Kidney (tissue), 14 donors: ENCODE measurements around the gene RAET1E. TPM values are rescaled to one million over a fixed set of nuclear protein-coding genes. Genes with fewer than 3 reads are reported as not detected.
A peak's percentile ranks its signal among the peaks of the same experiment; 100 is the strongest.

Experiments
- DNase-seq, 5 donors: peaks; one replicate each; pipeline ENCODE4 v3.0.0-alpha.2; 2013 to 2020
- FAIRE-seq: peaks from 2 replicates; lab custom pipeline; 2012; peaks lifted over from hg19 to GRCh38; lab: Jason Lieb, UNC
- H3K27ac ChIP-seq, 2 donors: one replicate each; pipeline ENCODE4 v1.7.0; 2013; ENCODE audit warnings: low read depth in 2 of 2, low read length in 2 of 2, inconsistent platforms in 1 of 2
- H3K27me3 ChIP-seq: one replicate; pipeline ENCODE4 v1.7.1; 2013; ENCODE audit warnings: low read length, inconsistent platforms; ENCODE audit not compliant: control insufficient read depth, insufficient read depth
- H3K36me3 ChIP-seq, 3 donors: one replicate each; pipeline versions ENCODE4 v1.7.0 to v1.7.1; 2013; ENCODE audit warnings: low read length in 3 of 3, control low read depth in 1 of 3, inconsistent platforms in 1 of 3; ENCODE audit not compliant: insufficient read depth in 3 of 3, control insufficient read depth in 2 of 3
- H3K4me1 ChIP-seq, 3 donors: one replicate each; pipeline versions ENCODE4 v1.7.0 to v1.7.1; 2013; ENCODE audit warnings: low read length in 3 of 3, inconsistent platforms in 1 of 3, low read depth in 1 of 3; ENCODE audit not compliant: control insufficient read depth in 2 of 3, insufficient read depth in 2 of 3
- H3K4me3 ChIP-seq, 3 donors: one replicate each; pipeline versions ENCODE4 v1.7.0 to v1.8.1; 2013; ENCODE audit warnings: low read length in 3 of 3, control low read depth in 1 of 3, inconsistent platforms in 1 of 3
- H3K9ac ChIP-seq, 3 donors: one replicate each; pipeline versions ENCODE4 v1.7.0 to v1.7.1; 2013; ENCODE audit warnings: low read length in 3 of 3, control low read depth in 1 of 3, inconsistent platforms in 1 of 3
- H3K9me3 ChIP-seq, 3 donors: one replicate each; pipeline versions ENCODE4 v1.7.0 to v1.7.1; 2013; ENCODE audit warnings: low read length in 3 of 3, control low read depth in 1 of 3, inconsistent platforms in 1 of 3; ENCODE audit not compliant: control insufficient read depth in 2 of 3, insufficient read depth in 1 of 3
- CTCF ChIP-seq: IDR thresholded peaks from 3 replicates; pipeline ENCODE4 v1.5.1; 2012; ENCODE audit warnings: mild to moderate bottlenecking, moderate library complexity, borderline replicate concordance; ENCODE audit not compliant: insufficient read depth; ENCODE audit errors: extremely low read depth
- intact Hi-C: fragments of 100-400 bp; cut with DNase I; formaldehyde crosslinking; loops from one replicate; pipeline ENCODE4 v1.11.1; 2022
- polyA plus RNA-seq: library from polyadenylated mRNA; stranded (reverse); fragments of 350-450 nt; fragmentation: Illumina TruSeq; extraction: RNeasy Lipid Tissue Mini Kit (QIAGEN cat#74804); gene quantifications from one replicate; pipeline ENCODE4 v1.2.3, GENCODE V29; 2014; ENCODE audit warnings: low read depth, low replicate concordance; ENCODE audit not compliant: insufficient read depth
- total RNA-seq: library from RNA; stranded (reverse); fragmentation: NEBNext Ultra II Directional; extraction: Animal tissue kit (Norgen Biotek cat#: 25700); gene quantifications from one replicate; pipeline ENCODE4 v1.2.1, GENCODE V29; 2021
- donor health status: control.
- donor health status: control.
- donor health status: control.
- donor health status: control.
- donor health status: control.
- donor health status: DM: yes; HTN: yes; CAD: no.
- donor health status: Normal renal cell carcinoma (clear cell type).

Gene RAET1E
- total and polyA plus RNA-seq, 2 donors from 2014 or later, result 1.0 to 3.1 TPM

- intact Hi-C loops, result loop anchor here (5.0 kb wide), 1 partner anchor 93 kb away; no protein-coding TSS in a partner anchor
- peak overlapping the region in 1 of 3 donors; percentile 65 for H3K9ac ChIP-seq
- no peak for FAIRE-seq
- H3K9me3 ChIP-seq, result no peaks in the 10 kb centered on the region
- H3K27ac ChIP-seq, result no peak overlapping the region
- DNase-seq, result peak in 4 of 5 donors; percentile 27 to 86 (median 44)
- TF ChIP-seq CTCF, result no peak
- peaks cover 9% of the 10 kb centered on the region for H3K27me3 ChIP-seq
- peak overlapping the region; percentile 6 to 74 (median 68) for H3K4me3 ChIP-seq
- peaks cover 0 to 4% (median 0%) of the 10 kb centered on the region in 3 donors for H3K4me1 ChIP-seq
- no peaks in the 10 kb centered on the region for H3K36me3 ChIP-seq
Measured at GRCh38 chr6:149925253-149925973, 27.5 kb upstream of the RAET1E start.

- H3K4me1 ChIP-seq, result peaks cover 0 to 4% (median 0%) of the 10 kb centered on the region in 3 donors
- no peaks in the 10 kb centered on the region for H3K36me3 ChIP-seq
- H3K4me3 ChIP-seq, result no peak overlapping the region
- no peak overlapping the region for H3K9ac ChIP-seq
- no peaks in the 10 kb centered on the region for H3K9me3 ChIP-seq
- no peak for DNase-seq
- peaks cover 9% of the 10 kb centered on the region for H3K27me3 ChIP-seq
- no peak for FAIRE-seq
- TF ChIP-seq CTCF, result no peak
- no peak overlapping the region for H3K27ac ChIP-seq
- intact Hi-C loops, result loop anchor here (5.0 kb wide), 1 partner anchor 93 kb away; no protein-coding TSS in a partner anchor
Measured at GRCh38 chr6:149924933-149925252, 27.0 kb upstream of the RAET1E start.

- FAIRE-seq (no peak), DNase-seq (peak in 1 of 5 donors; percentile 48)
- Histone ChIP-seq H3K4me3 (no peak overlapping the region), H3K27me3 (peaks cover 6% of the 10 kb centered on the region), H3K9me3 (no peaks in the 10 kb centered on the region), H3K9ac (no peak overlapping the region), H3K27ac (no peak overlapping the region), H3K36me3 (no peaks in the 10 kb centered on the region), H3K4me1 (peaks cover 0 to 4% (median 0%) of the 10 kb centered on the region in 3 donors)
- intact Hi-C loops, result no loop called here
- TF ChIP-seq CTCF, result no peak
Measured at GRCh38 chr6:149924206-149924932, 26.5 kb upstream of the RAET1E start.
